H1 (cell line): Measurements from ENCODE around the gene SLC35E1. TPM values are rescaled to one million over a fixed set of nuclear protein-coding genes. Genes with fewer than 3 reads are reported as not detected.

ENCODE experiments used
- ATF2 ChIP-seq: IDR thresholded peaks from 2 replicates; pipeline ENCODE4 v1.6.1; 2012; ENCODE audit warnings: low read length, inconsistent platforms
- BACH1 ChIP-seq: IDR thresholded peaks from 2 replicates; pipeline ENCODE4 v1.6.1; 2012; ENCODE audit warnings: low read length, improper control_type of control experiment
- CBX8 ChIP-seq: fragments of 300-800, 300-1000 bp; sonication (generic); IDR thresholded peaks from 2 replicates; pipeline ENCODE4 v1.7.1; 2016; ENCODE audit warnings: low read depth, low read length, borderline replicate concordance
- CHD2 ChIP-seq: IDR thresholded peaks from 2 replicates; pipeline ENCODE4 v1.6.1; 2012; ENCODE audit warnings: low read length, improper control_type of control experiment
- CHD7 ChIP-seq: fragments of 300-600 bp; sonication (generic); IDR thresholded peaks from 2 replicates; pipeline ENCODE4 v1.7.1; 2012; ENCODE audit warnings: low read length, moderate library complexity, mild to moderate bottlenecking, inconsistent platforms; ENCODE audit not compliant: insufficient replicate concordance
- HDAC2 ChIP-seq, 2 experiments: fragments of 300-600 bp in 1 of 2; sonication (generic) in 1 of 2; IDR thresholded peaks; 2 replicates each; pipeline ENCODE4 v1.6.1; 2011 to 2012; ENCODE audit warnings: low read depth in 2 of 2, low read length in 2 of 2, mild to moderate bottlenecking in 2 of 2, moderate library complexity in 2 of 2, borderline replicate concordance in 1 of 2, inconsistent platforms in 1 of 2
- MAX ChIP-seq: IDR thresholded peaks from 2 replicates; pipeline ENCODE4 v1.6.1; 2012; ENCODE audit warnings: inconsistent platforms
- TCF12 ChIP-seq: IDR thresholded peaks from 2 replicates; pipeline ENCODE4 v1.6.1; 2011; ENCODE audit warnings: low read depth, mild to moderate bottlenecking, low read length
- YY1 ChIP-seq: IDR thresholded peaks from 2 replicates; pipeline ENCODE4 v1.6.1; 2011; ENCODE audit warnings: low read depth, mild to moderate bottlenecking, low read length
- ZNF274 ChIP-seq: IDR thresholded peaks from 2 replicates; pipeline ENCODE4 v1.7.0; 2012; ENCODE audit warnings: low read length, borderline replicate concordance; ENCODE audit errors: extremely low read depth
- polyA plus RNA-seq, 7 experiments: library from polyadenylated mRNA; depleted of rRNA in 3 of 7; stranded (reverse) in 5 of 7; unstranded in 2 of 7; fragments of >200 nt in 5 of 7; fragments of 200-250 nt in 2 of 7; gene quantifications; 1 replicate in 5 of 7; 2 replicates in 1 of 7; 4 replicates in 1 of 7; pipeline versions ENCODE4 v1.2.1 to v1.2.3, GENCODE V29; 2011 to 2013; ENCODE audit warnings: missing spikeins in 2 of 7, mixed read lengths in 2 of 7
- total RNA-seq: library from RNA; stranded (reverse); fragmentation: NEBNext Ultra II Directional; extraction: Animal tissue kit (Norgen Biotek cat#: 25700); gene quantifications from 2 replicates; pipeline ENCODE4 v1.2.1, GENCODE V29; 2021

Gene SLC35E1
- total and polyA plus RNA-seq, 2 of the 8 experiments (the other 6 are each of a cell fraction or from before 2014, with no cell fraction given) = 26.0 to 31.9 TPM

- no peak for TF ChIP-seq CHD7
- no peak for TF ChIP-seq ATF2
- no peak for TF ChIP-seq ZNF274
- no peak for TF ChIP-seq TCF12
- TF ChIP-seq CHD2 = no peak
- TF ChIP-seq BACH1 = no peak
- TF ChIP-seq MAX = no peak
- no peak for TF ChIP-seq HDAC2 (IDR thresholded peaks at IDR 0.05; ENCODE audit: borderline replicate concordance in 1 of 2, low read depth in 2 of 2, low read length in 2 of 2)
- no peak for TF ChIP-seq CBX8
- no peak for TF ChIP-seq YY1
Observed at GRCh38 chr19:16607819-16608218, 35.6 kb upstream of the SLC35E1 start (continued).
